K562 (cell line): ENCODE data around the gene ZNF276. TPM values are rescaled to one million over a fixed set of nuclear protein-coding genes. Genes with fewer than 3 reads are reported as not detected.

Source experiments
- BHLHE40 ChIP-seq: IDR thresholded peaks from 2 replicates; pipeline ENCODE4 v1.6.1; 2011; ENCODE audit warnings: low read length, improper control_type of control experiment
- HEY1 ChIP-seq: fragments of 250-450 bp; sonication (Bioruptor Pico); IDR thresholded peaks from 2 replicates; pipeline ENCODE4 v1.5.0; 2020; ENCODE audit warnings: mild to moderate bottlenecking, moderate library complexity, borderline replicate concordance
- ILK ChIP-seq: fragments of 450-650 bp; IDR thresholded peaks from 2 replicates; pipeline ENCODE4 v1.6.1; 2016; ENCODE audit warnings: missing genetic modification characterization, low read depth, mild to moderate bottlenecking, missing compliant biosample characterization, moderate library complexity, borderline replicate concordance
- JUNB ChIP-seq: fragments of 450-650 bp; formaldehyde crosslinking; conservative IDR thresholded peaks from 2 replicates; pipeline ENCODE4 v1.4.0; 2020; ENCODE audit warnings: mild to moderate bottlenecking
- MBD2 ChIP-seq: sonication (generic); IDR thresholded peaks from 2 replicates; pipeline ENCODE4 v1.6.1; 2016; ENCODE audit warnings: low read depth, borderline replicate concordance
- NR2C1 ChIP-seq, 2 experiments: fragments of 450-650 bp; IDR thresholded peaks; 2 replicates each; pipeline ENCODE4 v1.6.1; 2017; ENCODE audit warnings: mild to moderate bottlenecking in 2 of 2, antibody characterized with exemption in 1 of 2, inconsistent platforms in 1 of 2, missing compliant biosample characterization in 1 of 2, missing genetic modification characterization in 1 of 2
- SAFB ChIP-seq: fragments of 200-400 bp; formaldehyde crosslinking; IDR thresholded peaks from 2 replicates; pipeline ENCODE4 v1.6.1; 2017; ENCODE audit warnings: low read depth, low read length, borderline replicate concordance
- TAF15 ChIP-seq: fragments of 200-400 bp; formaldehyde crosslinking; IDR thresholded peaks from 2 replicates; pipeline ENCODE4 v1.6.1; 2017; ENCODE audit warnings: mild to moderate bottlenecking, low read depth, low read length, moderate library complexity
- ZNF140 ChIP-seq: fragments of 250-450 bp; sonication (Bioruptor Pico); IDR thresholded peaks from 2 replicates; pipeline ENCODE4 v1.8.0; 2021; ENCODE audit warnings: moderate library complexity, mild to moderate bottlenecking, inconsistent platforms
- ZNF212 ChIP-seq: fragments of 450-650 bp; formaldehyde crosslinking; IDR thresholded peaks from 2 replicates; pipeline ENCODE4 v1.4.0; 2020; ENCODE audit warnings: mild to moderate bottlenecking
- ZNF224 ChIP-seq: sonication (generic); formaldehyde crosslinking; IDR thresholded peaks from 2 replicates; pipeline ENCODE4 v1.8.0; 2022; ENCODE audit warnings: mild to moderate bottlenecking, missing genetic modification reagents
- ZNF24 ChIP-seq: fragments of 450-650 bp; IDR thresholded peaks from 2 replicates; pipeline ENCODE4 v1.6.1; 2016
- ZNF830 ChIP-seq: fragments of 250-450 bp; sonication (Bioruptor Pico); IDR thresholded peaks from 2 replicates; pipeline ENCODE4 v1.5.0; 2021; ENCODE audit warnings: mild to moderate bottlenecking
- polyA plus RNA-seq, 8 experiments: library from polyadenylated mRNA; depleted of rRNA in 4 of 8; stranded (reverse) in 5 of 8; unstranded in 3 of 8; fragments of >200 nt; fragmentation: Nextera tagmentation in 2 of 8; fragmentation: Illumina TruSeq in 1 of 8; extraction: Ambion mirVana in 2 of 8; extraction: Trizol in 1 of 8; gene quantifications; 2 replicates each; pipeline versions ENCODE4 v1.2.1 to v1.2.3, GENCODE V29; 2011 to 2014; ENCODE audit warnings: inconsistent platforms in 1 of 8, missing spikeins in 1 of 8
- total RNA-seq, 7 experiments: library from RNA; depleted of rRNA in 6 of 7; stranded (reverse); fragments of >200 nt in 6 of 7; fragmentation: Illumina TruSeq in 2 of 7; extraction: Trizol in 2 of 7; gene quantifications; 2 replicates each; pipeline versions ENCODE4 v1.2.1 to v1.2.3, GENCODE V29; 2011 to 2021; ENCODE audit warnings: low replicate concordance in 1 of 7
- TF ChIP-seq, protein P1 (sequence below): sonication (generic); formaldehyde crosslinking; IDR thresholded peaks from 2 replicates; pipeline ENCODE4 v1.8.0; 2022; ENCODE audit warnings: mild to moderate bottlenecking, missing genetic modification reagents
- TF ChIP-seq, protein P2 (sequence below): fragments of 450-650 bp; IDR thresholded peaks from 2 replicates; pipeline ENCODE4 v1.6.1; 2017; ENCODE audit warnings: antibody characterized with exemption, mild to moderate bottlenecking
- TF ChIP-seq, protein P3 (sequence below), 2 experiments: IDR thresholded peaks; 2 replicates each; pipeline ENCODE4 v1.6.1; 2011; ENCODE audit warnings: borderline replicate concordance in 1 of 2, control low read depth in 1 of 2, low read depth in 1 of 2, low read length in 1 of 2, mild to moderate bottlenecking in 1 of 2, mixed read lengths in 1 of 2, moderate library complexity in 1 of 2; ENCODE audit not compliant: insufficient read depth in 1 of 2, insufficient read length in 1 of 2, poor library complexity in 1 of 2, severe bottlenecking in 1 of 2; ENCODE audit errors: extremely low read depth in 1 of 2
- TF ChIP-seq, protein P4 (sequence below): sonication (generic); formaldehyde crosslinking; IDR thresholded peaks from 2 replicates; pipeline ENCODE4 v1.8.1; 2023; ENCODE audit warnings: mild to moderate bottlenecking, missing genetic modification reagents, moderate library complexity
- TF ChIP-seq, protein P5 (sequence below), 3 experiments: fragments of 200-800 bp in 1 of 3; sonication (Bioruptor generic) in 1 of 3; sonication (generic) in 1 of 3; formaldehyde crosslinking in 1 of 3; IDR thresholded peaks; 2 replicates each; pipeline versions ENCODE4 v1.6.1 to v1.8.0; 2016 to 2022; ENCODE audit warnings: mild to moderate bottlenecking in 2 of 3, missing compliant biosample characterization in 2 of 3, missing genetic modification characterization in 2 of 3, missing genetic modification reagents in 1 of 3

The ZNF276 gene
- total and polyA plus RNA-seq, 9 of the 15 experiments (the other 6 are each of a cell fraction or from before 2014, with no cell fraction given) = 0.49 to 43.9 (median 15.8) TPM

DNA sequence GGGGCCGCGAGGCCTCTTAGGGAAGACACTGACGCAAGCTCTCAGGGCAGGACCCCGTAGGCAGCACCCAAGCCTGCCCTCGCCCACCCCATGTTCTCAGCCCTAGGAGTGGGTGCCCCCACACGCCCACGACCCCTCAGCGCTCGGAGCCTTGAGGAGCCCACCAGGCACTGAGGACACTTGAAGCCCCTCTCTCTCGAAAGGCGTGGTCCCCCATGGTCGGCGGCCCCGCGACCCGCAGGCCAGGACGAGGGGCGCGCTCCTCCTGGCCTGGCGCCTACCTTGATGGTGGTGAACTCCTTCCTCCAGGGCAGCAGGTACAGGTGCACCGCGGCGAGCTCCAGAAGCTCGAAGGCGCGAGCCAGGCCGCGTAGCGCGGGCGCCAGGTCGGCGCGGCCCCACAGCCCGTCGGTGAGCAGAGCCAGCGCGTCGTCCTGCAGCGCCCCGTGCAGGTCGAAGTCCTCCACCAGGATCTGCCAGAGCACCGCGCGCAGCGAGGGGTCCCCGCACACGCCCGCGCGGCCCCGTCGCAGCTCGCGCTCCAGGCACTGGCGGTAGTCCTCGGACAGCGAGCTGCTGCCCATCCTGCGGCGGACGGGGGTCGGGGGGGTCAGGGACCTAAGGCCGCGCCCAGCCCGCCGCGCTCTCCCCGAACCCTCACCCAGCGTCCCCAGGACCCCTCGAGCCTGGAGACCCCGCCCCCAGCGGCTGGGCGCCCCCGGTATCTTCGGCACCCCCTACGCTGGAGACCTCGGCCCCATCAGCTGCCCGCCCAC, 20.5 kb upstream of the ZNF276 start (continued):
- TF ChIP-seq ZNF830 (CRISPR knock-in tag) (no peak), MBD2 (no peak), ILK (tag) (no peak), ZNF140 (CRISPR knock-in tag) (no peak), HEY1 (no peak), TAF15 (no peak), BHLHE40 (no peak), ZNF24 (no peak), SAFB (no peak), NR2C1 (IDR thresholded peaks at IDR 0.05) (no peak), NR2C1 (tag; IDR thresholded peaks at IDR 0.05) (no peak), JUNB (no peak), ZNF212 (no peak), ZNF224 (CRISPR knock-in tag) (no peak)
- TF ChIP-seq, protein P1, sequence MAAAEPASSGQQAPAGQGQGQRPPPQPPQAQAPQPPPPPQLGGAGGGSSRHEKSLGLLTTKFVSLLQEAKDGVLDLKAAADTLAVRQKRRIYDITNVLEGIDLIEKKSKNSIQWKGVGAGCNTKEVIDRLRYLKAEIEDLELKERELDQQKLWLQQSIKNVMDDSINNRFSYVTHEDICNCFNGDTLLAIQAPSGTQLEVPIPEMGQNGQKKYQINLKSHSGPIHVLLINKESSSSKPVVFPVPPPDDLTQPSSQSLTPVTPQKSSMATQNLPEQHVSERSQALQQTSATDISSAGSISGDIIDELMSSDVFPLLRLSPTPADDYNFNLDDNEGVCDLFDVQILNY (CRISPR knock-in tag) = 0 out of 2 replicates have a peak, but pooled peaks have one; percentile 24
- TF ChIP-seq, protein P2, sequence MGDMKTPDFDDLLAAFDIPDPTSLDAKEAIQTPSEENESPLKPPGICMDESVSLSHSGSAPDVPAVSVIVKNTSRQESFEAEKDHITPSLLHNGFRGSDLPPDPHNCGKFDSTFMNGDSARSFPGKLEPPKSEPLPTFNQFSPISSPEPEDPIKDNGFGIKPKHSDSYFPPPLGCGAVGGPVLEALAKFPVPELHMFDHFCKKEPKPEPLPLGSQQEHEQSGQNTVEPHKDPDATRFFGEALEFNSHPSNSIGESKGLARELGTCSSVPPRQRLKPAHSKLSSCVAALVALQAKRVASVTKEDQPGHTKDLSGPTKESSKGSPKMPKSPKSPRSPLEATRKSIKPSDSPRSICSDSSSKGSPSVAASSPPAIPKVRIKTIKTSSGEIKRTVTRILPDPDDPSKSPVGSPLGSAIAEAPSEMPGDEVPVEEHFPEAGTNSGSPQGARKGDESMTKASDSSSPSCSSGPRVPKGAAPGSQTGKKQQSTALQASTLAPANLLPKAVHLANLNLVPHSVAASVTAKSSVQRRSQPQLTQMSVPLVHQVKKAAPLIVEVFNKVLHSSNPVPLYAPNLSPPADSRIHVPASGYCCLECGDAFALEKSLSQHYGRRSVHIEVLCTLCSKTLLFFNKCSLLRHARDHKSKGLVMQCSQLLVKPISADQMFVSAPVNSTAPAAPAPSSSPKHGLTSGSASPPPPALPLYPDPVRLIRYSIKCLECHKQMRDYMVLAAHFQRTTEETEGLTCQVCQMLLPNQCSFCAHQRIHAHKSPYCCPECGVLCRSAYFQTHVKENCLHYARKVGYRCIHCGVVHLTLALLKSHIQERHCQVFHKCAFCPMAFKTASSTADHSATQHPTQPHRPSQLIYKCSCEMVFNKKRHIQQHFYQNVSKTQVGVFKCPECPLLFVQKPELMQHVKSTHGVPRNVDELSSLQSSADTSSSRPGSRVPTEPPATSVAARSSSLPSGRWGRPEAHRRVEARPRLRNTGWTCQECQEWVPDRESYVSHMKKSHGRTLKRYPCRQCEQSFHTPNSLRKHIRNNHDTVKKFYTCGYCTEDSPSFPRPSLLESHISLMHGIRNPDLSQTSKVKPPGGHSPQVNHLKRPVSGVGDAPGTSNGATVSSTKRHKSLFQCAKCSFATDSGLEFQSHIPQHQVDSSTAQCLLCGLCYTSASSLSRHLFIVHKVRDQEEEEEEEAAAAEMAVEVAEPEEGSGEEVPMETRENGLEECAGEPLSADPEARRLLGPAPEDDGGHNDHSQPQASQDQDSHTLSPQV = no peak
- TF ChIP-seq, protein P3, sequence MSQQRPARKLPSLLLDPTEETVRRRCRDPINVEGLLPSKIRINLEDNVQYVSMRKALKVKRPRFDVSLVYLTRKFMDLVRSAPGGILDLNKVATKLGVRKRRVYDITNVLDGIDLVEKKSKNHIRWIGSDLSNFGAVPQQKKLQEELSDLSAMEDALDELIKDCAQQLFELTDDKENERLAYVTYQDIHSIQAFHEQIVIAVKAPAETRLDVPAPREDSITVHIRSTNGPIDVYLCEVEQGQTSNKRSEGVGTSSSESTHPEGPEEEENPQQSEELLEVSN (IDR thresholded peaks at IDR 0.05; ENCODE audit: borderline replicate concordance in 1 of 2, extremely low read depth in 1 of 2, insufficient read depth in 1 of 2, insufficient read length in 1 of 2, low read depth in 1 of 2, low read length in 1 of 2, poor library complexity in 1 of 2, severe bottlenecking in 1 of 2) = peak; percentile 78 to 90
- TF ChIP-seq, protein P4, sequence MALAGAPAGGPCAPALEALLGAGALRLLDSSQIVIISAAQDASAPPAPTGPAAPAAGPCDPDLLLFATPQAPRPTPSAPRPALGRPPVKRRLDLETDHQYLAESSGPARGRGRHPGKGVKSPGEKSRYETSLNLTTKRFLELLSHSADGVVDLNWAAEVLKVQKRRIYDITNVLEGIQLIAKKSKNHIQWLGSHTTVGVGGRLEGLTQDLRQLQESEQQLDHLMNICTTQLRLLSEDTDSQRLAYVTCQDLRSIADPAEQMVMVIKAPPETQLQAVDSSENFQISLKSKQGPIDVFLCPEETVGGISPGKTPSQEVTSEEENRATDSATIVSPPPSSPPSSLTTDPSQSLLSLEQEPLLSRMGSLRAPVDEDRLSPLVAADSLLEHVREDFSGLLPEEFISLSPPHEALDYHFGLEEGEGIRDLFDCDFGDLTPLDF (CRISPR knock-in tag) = no peak
- TF ChIP-seq, protein P5, sequence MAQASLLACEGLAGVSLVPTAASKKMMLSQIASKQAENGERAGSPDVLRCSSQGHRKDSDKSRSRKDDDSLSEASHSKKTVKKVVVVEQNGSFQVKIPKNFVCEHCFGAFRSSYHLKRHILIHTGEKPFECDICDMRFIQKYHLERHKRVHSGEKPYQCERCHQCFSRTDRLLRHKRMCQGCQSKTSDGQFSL (CRISPR knock-in tag; IDR thresholded peaks at IDR 0.05) = no peak
- TF ChIP-seq, protein P5 (tag; IDR thresholded peaks at IDR 0.05) = no peak
